Neural cell (in vitro differentiated cells): ENCODE data around the gene TRAK1.

Experiments
- EZH2 ChIP-seq: fragments of 200-600, 300-800 bp; shearing (Covaris generic), sonication (generic); IDR thresholded peaks from 2 replicates; pipeline ENCODE4 v1.6.1; 2014; ENCODE audit warnings: antibody characterized with exemption, low read length, borderline replicate concordance, mild to moderate bottlenecking; ENCODE audit not compliant: insufficient read depth, poor library complexity, severe bottlenecking
- POLR2AphosphoS5 ChIP-seq: IDR thresholded peaks from 2 replicates; pipeline ENCODE4 v1.6.1; 2012
- TAF1 ChIP-seq: IDR thresholded peaks from 2 replicates; pipeline ENCODE4 v1.6.1; 2012; ENCODE audit warnings: low read depth
- TF ChIP-seq, protein P1 (sequence below): IDR thresholded peaks from 2 replicates; pipeline ENCODE4 v1.6.1; 2012; ENCODE audit warnings: borderline replicate concordance
- TF ChIP-seq, protein P2 (sequence below): fragments of 450-650 bp; IDR thresholded peaks from 2 replicates; pipeline ENCODE4 v1.5.1; 2014; ENCODE audit warnings: antibody characterized with exemption, mild to moderate bottlenecking, moderate library complexity; ENCODE audit not compliant: poor library complexity, severe bottlenecking

DNA sequence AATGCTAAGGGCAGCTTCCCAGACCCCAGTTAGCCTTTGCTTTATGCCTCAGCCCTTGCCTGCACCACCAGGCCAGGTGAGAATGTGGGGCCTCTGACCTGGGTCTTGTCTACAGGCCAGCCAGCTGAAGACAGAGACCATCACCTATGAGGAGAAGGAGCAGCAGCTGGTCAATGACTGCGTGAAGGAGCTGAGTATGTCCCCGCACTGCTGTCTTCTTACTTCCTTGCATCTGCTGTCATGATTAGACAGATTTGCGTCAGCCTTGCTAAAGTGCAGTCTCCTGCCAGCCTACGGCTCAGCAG is 100.2 kb downstream of the TRAK1 start:
- TF ChIP-seq, protein P1, sequence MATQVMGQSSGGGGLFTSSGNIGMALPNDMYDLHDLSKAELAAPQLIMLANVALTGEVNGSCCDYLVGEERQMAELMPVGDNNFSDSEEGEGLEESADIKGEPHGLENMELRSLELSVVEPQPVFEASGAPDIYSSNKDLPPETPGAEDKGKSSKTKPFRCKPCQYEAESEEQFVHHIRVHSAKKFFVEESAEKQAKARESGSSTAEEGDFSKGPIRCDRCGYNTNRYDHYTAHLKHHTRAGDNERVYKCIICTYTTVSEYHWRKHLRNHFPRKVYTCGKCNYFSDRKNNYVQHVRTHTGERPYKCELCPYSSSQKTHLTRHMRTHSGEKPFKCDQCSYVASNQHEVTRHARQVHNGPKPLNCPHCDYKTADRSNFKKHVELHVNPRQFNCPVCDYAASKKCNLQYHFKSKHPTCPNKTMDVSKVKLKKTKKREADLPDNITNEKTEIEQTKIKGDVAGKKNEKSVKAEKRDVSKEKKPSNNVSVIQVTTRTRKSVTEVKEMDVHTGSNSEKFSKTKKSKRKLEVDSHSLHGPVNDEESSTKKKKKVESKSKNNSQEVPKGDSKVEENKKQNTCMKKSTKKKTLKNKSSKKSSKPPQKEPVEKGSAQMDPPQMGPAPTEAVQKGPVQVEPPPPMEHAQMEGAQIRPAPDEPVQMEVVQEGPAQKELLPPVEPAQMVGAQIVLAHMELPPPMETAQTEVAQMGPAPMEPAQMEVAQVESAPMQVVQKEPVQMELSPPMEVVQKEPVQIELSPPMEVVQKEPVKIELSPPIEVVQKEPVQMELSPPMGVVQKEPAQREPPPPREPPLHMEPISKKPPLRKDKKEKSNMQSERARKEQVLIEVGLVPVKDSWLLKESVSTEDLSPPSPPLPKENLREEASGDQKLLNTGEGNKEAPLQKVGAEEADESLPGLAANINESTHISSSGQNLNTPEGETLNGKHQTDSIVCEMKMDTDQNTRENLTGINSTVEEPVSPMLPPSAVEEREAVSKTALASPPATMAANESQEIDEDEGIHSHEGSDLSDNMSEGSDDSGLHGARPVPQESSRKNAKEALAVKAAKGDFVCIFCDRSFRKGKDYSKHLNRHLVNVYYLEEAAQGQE: no peak
- TF ChIP-seq EZH2 (no peak), POLR2AphosphoS5 (no peak), TAF1 (no peak)
- TF ChIP-seq, protein P2, sequence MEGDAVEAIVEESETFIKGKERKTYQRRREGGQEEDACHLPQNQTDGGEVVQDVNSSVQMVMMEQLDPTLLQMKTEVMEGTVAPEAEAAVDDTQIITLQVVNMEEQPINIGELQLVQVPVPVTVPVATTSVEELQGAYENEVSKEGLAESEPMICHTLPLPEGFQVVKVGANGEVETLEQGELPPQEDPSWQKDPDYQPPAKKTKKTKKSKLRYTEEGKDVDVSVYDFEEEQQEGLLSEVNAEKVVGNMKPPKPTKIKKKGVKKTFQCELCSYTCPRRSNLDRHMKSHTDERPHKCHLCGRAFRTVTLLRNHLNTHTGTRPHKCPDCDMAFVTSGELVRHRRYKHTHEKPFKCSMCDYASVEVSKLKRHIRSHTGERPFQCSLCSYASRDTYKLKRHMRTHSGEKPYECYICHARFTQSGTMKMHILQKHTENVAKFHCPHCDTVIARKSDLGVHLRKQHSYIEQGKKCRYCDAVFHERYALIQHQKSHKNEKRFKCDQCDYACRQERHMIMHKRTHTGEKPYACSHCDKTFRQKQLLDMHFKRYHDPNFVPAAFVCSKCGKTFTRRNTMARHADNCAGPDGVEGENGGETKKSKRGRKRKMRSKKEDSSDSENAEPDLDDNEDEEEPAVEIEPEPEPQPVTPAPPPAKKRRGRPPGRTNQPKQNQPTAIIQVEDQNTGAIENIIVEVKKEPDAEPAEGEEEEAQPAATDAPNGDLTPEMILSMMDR: peak; percentile 32
